Subcutaneous abdominal adipose tissue (tissue), 5 donors: ENCODE data around the gene TBC1D2B.
A peak's percentile ranks its signal among the peaks of the same experiment; 100 is the strongest.
"Not testable (repeated sequence)": the region's sequence is repeated elsewhere in the genome, so short reads cannot be mapped to it uniquely, and the experiment has no call there.

ENCODE experiments used
- H3K27ac ChIP-seq: one replicate; pipeline ENCODE4 v1.7.0; 2013; ENCODE audit warnings: low read depth, mild to moderate bottlenecking, inconsistent platforms, low read length, moderate library complexity
- H3K27me3 ChIP-seq, 5 donors: one replicate each; pipeline ENCODE4 v1.7.0; 2013; ENCODE audit warnings: low read length in 5 of 5, inconsistent platforms in 1 of 5; ENCODE audit not compliant: control insufficient read depth in 5 of 5, insufficient read depth in 4 of 5
- H3K36me3 ChIP-seq, 5 donors: one replicate each; pipeline ENCODE4 v1.7.0; 2013; ENCODE audit warnings: low read length in 5 of 5; ENCODE audit not compliant: control insufficient read depth in 5 of 5, insufficient read depth in 5 of 5
- H3K4me1 ChIP-seq, 5 donors: one replicate each; pipeline ENCODE4 v1.7.0; 2013; ENCODE audit warnings: low read length in 5 of 5, mild to moderate bottlenecking in 3 of 5, moderate library complexity in 1 of 5; ENCODE audit not compliant: control insufficient read depth in 5 of 5, insufficient read depth in 5 of 5
- H3K4me3 ChIP-seq, 5 donors: one replicate each; pipeline ENCODE4 v1.7.0; 2013; ENCODE audit warnings: low read length in 5 of 5, low read depth in 1 of 5
- H3K9ac ChIP-seq, 5 donors: one replicate each; pipeline ENCODE4 v1.7.0; 2013; ENCODE audit warnings: low read length in 5 of 5, mild to moderate bottlenecking in 4 of 5, moderate library complexity in 3 of 5
- H3K9me3 ChIP-seq, 5 donors: one replicate each; pipeline ENCODE4 v1.7.0; 2013; ENCODE audit warnings: low read length in 5 of 5; ENCODE audit not compliant: control insufficient read depth in 5 of 5
- donor health status: healthy.
- donor health status: healthy.
- donor health status: healthy.
- donor health status: healthy.
- donor health status: healthy.

The TBC1D2B gene

DNA sequence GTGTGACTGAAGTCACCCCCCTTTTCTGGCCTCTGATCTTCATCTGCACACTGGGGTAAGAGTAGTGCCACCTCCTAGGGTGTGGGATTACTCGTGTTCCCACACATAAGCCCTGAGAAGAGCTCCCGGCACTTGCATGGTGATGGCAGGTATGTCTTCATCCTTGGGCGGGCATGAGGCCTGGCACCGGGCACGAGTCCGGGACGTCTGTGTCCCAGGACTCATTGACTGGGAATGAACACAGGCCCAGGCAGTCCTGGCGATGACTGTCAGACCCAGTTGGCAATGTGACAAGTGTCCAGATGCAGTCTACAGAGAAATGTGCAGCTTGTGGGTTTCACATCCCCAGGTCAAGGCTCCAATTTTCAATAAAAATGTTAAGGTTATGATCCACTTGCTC is 78.9 kb downstream of the TBC1D2B start:
- Histone ChIP-seq H3K4me3 (no peak overlapping the region), H3K27ac (peak overlapping the region; percentile 46), H3K27me3 (no peaks in the 10 kb centered on the region), H3K9me3 (no peaks in the 10 kb centered on the region), H3K4me1 (peaks cover 3 to 64% (median 47%) of the 10 kb centered on the region in 5 donors), H3K36me3 (peaks cover 2 to 79% (median 49%) of the 10 kb centered on the region in 5 donors), H3K9ac (peak overlapping the region in 1 of 5 donors; percentile 47)

DNA sequence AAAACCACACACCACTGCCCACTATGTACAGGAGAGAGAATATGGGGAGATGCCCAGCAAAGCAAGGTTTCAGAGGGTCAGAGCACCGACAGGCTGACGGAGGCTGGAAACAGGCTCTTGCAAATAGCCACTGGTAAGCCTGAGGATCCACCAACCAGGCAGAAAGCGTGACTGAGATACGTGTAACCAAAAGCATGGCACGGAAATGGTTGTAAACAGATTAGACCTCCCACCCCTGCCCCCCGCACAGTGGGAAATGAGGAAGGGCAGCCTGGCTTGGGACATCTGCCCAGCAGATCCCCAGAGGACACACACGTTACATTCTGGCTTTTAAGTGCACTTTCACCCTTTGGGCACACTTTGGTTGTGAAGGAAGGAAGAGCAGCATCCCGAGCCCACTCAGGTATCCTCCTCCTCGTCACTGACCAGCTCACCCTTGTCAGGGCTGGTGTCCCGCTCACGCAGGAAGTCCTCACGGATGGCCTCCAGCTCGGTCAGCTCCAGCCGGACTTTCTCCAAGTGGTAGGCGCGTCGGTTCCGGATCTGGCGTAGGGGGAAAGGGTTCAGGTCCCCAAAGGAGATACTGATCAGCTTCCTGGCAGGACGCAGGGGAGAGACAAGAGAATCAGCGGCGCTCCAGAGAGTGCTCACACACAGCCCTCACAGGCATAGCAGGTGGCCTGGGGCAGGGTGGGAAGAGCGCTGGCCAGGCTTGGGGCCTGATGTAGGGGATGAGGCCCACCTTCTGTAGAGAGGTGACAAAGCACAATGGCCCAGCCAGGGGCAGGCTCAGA is 79.6 kb downstream of the TBC1D2B start:
- H3K9me3 ChIP-seq, H3K4me3 ChIP-seq, H3K27me3 ChIP-seq: not testable (repeated sequence)
- Histone ChIP-seq H3K9ac (peak overlapping the region in 2 of 5 donors; percentile 16 to 47), H3K27ac (peak overlapping the region; percentile 79), H3K36me3 (peaks cover 2 to 72% (median 43%) of the 10 kb centered on the region in 5 donors), H3K4me1 (peaks cover 3 to 69% (median 53%) of the 10 kb centered on the region in 5 donors)

DNA sequence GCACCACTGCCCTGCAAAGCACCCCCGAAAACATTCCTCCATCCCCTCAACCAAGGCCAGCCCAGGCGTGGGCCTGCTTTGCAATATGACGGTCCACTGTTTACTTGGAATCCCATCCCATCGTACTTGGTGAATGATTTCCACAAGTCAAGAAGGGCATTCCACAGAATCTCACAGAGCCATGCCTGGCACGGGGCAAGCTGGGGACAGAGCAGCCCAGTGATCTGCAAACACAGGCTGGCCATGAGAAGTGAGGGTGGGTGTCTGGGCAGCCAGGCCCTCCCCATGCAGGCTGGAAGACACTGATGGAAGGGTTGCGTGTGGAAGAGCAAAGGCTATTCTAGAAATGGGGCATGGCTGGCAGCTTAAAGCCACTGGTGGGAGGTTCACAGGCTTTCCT is 80.3 kb downstream of the TBC1D2B start:
- not testable (repeated sequence) for H3K9me3 ChIP-seq, H3K27me3 ChIP-seq, H3K4me3 ChIP-seq
- Histone ChIP-seq H3K36me3 (peaks cover 0 to 65% (median 36%) of the 10 kb centered on the region in 5 donors), H3K9ac (peak overlapping the region in 1 of 5 donors; percentile 16), H3K4me1 (peaks cover 3 to 73% (median 58%) of the 10 kb centered on the region in 5 donors), H3K27ac (peak overlapping the region; percentile 79)

DNA sequence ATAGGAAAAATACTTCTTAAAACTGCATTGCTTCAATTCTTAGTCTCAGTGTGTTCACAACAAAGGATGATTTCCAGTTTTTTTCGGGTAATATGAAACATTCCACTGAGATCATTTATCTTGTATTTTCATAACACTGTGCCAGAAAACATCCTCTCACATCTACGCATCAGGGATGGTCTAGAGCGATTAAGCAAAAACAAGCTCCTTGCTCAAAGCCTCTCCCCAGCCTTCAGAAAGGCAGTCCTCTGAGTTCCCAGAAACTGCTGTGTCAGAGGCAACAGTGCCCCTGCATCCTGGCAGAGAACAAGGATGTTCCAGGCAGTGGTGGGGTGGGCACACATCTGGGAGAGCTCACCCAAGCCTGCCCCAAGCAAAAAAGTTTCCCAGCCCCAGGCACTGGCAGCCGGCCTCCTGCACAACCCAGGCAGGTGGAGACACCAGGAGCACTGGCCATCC is 80.8 kb downstream of the TBC1D2B start:
- H3K36me3 ChIP-seq: peaks cover 0 to 60% (median 35%) of the 10 kb centered on the region in 5 donors
- peaks cover 3 to 78% (median 63%) of the 10 kb centered on the region in 5 donors for H3K4me1 ChIP-seq
- H3K27me3 ChIP-seq, H3K9ac ChIP-seq, H3K4me3 ChIP-seq, H3K9me3 ChIP-seq: not testable (repeated sequence)
- H3K27ac ChIP-seq: peak overlapping the region; percentile 79

DNA sequence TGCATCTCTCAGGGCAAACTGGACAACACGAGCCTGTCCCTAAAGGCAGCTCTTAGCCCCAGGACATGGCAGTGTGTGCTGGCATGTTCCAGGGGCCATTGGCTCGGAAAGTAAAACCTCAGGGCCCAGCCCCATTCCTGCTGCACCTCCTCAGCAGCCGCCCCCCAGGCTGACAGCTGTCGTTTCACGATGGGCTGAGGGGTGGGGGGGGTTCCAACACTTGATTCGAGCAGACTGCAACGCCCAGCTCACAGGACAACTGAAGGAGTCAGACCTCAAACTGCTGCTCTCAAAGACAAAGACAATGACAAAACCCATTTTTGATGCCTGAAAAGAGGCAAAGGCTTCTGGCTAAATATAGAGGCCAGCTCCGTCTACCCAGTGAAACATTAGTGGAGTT is 81.3 kb downstream of the TBC1D2B start:
- H3K27me3 ChIP-seq: not testable (repeated sequence)
- Histone ChIP-seq H3K4me1 (peaks cover 5 to 83% (median 67%) of the 10 kb centered on the region in 5 donors), H3K27ac (peak overlapping the region; percentile 79)

DNA sequence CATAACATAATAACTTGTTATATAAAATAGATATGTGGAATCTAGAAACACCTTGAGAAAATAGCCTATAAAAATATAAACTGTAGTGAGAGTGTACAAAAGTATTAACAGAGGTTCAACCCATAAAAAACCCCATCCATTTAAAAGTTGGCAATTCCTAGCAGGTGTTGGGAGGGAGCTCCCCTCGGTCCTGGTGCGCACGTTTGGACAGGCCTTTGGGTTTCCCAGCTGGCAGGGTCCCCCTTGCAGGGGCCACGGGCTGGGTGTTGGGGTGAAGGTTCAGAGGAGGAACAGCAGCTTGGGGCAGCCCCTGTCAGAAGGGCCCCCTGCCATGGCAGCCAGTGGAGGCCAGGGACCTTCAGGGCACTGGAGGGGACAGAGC is 82.0 kb downstream of the TBC1D2B start:
- Histone ChIP-seq H3K4me1 (peaks cover 5 to 84% (median 68%) of the 10 kb centered on the region in 5 donors), H3K36me3 (peaks cover 0 to 48% (median 22%) of the 10 kb centered on the region in 5 donors), H3K27ac (peak overlapping the region; percentile 92)
- H3K9ac ChIP-seq, H3K27me3 ChIP-seq, H3K4me3 ChIP-seq, H3K9me3 ChIP-seq: not testable (repeated sequence)

More for the DNA sequence above, 81.3 kb downstream of the TBC1D2B start:
- H3K9me3 ChIP-seq, H3K9ac ChIP-seq, H3K4me3 ChIP-seq: not testable (repeated sequence)
- H3K36me3 ChIP-seq: peaks cover 0 to 55% (median 29%) of the 10 kb centered on the region in 5 donors

DNA sequence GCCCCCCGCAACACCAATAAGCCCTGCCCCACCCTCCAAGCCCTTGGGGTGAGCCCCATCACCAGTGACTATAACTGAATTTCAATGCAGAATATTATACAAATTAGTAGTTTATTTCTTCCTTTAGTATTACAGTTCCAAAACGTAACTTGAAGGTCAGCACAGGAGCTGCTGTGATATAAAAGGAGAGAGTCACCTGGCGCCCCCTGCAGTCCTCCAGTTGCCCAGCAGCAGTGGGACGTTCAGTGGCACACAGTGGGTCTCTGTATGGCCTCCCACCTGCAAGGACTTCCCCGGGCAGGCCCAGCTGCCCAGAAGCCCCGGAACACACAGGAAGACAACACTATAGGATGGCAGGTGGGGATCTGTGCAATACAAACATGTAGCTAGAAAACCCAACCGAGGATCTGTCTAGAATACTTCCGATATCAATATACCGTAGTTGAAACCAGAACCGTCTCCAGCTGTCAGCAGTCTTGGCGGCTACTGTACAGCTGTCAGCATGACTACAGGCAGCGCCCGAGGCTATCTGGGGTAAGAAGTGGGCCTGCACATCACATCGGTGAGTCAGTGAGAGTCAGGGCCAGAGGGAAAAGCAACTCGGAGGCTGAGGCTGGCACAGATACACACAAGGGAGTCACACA is 82.5 kb downstream of the TBC1D2B start:
- H3K9me3 ChIP-seq, H3K9ac ChIP-seq, H3K4me3 ChIP-seq, H3K27me3 ChIP-seq: not testable (repeated sequence)
- Histone ChIP-seq H3K4me1 (peaks cover 9 to 85% (median 68%) of the 10 kb centered on the region in 5 donors), H3K27ac (peak overlapping the region; percentile 92), H3K36me3 (peaks cover 0 to 43% (median 22%) of the 10 kb centered on the region in 5 donors)

DNA sequence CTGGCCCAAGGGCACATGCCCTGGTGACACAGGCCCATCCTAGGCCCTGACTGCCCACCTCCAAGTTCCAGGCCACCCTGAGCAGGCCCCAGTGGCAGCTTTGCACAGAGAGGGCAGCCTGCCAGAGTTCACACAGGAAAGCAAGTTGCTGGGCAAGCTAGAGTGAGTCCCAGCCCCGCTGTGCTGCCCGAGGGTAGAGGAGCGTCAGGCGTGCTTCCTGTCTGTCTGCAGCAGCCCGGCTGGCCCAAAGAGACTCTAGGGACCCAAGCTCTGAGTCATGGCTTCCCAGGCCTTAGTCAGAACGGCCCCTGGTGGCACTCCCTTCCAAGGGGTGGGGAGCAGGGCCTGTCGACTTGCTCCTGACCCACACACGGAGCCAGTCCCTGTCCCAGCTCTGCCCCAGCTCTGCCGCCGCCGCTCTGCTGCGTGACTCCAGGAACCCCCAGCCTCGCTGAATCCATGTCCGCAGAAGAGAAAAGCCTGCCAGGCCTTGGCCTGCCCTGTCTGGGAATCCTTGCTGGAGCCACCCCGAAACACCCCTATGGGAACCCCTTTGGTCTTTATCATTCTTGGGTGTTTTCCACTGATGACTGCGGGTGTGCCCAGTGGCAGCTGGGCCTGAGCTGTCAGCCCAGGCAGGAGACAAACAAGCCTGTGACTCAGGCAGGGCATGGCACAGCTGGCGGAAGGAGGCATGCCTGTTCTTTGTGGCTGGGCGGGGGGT is 83.4 kb downstream of the TBC1D2B start:
- not testable (repeated sequence) for H3K27me3 ChIP-seq, H3K4me3 ChIP-seq
- peaks cover 9 to 88% (median 68%) of the 10 kb centered on the region in 5 donors for H3K4me1 ChIP-seq

DNA sequence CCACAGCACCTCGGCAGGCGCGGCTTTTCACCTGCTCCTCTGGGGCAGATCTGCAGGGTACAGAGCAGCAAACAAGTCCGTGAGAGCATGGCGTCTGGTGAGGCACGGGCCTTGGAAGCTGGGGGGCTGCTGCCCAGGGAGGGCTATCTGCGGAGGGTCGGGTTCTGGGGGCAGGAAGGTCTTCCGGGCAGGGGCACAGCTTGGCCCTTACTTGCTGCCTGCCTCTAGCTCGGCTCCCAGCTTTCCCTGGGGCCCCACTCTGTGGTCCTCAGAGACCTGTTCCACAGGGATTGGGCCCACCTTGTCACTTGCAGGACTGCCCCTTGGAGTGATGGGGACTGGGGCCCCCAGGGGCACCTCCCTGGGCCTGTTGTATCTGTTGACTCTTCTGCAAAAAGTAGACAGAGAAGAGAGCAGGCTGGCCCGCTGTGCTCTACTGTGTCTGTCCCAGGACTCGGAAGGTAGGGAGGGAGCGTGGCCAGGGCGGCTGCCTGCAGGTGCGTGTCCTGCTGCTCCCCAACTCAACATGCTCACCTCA is 84.1 kb downstream of the TBC1D2B start:
- Histone ChIP-seq H3K9ac (peak overlapping the region in 2 of 5 donors; percentile 53 to 64), H3K9me3 (no peaks in the 10 kb centered on the region), H3K4me1 (peaks cover 9 to 87% (median 67%) of the 10 kb centered on the region in 5 donors), H3K27me3 (no peaks in the 10 kb centered on the region), H3K36me3 (peaks cover 0 to 28% (median 15%) of the 10 kb centered on the region in 5 donors), H3K27ac (peak overlapping the region; percentile 92), H3K4me3 (no peak overlapping the region)

More for the DNA sequence above, 83.4 kb downstream of the TBC1D2B start:
- Histone ChIP-seq H3K36me3 (peaks cover 0 to 35% (median 18%) of the 10 kb centered on the region in 5 donors), H3K9ac (peak overlapping the region in 3 of 5 donors; percentile 53 to 64 (median 56)), H3K27ac (peak overlapping the region; percentile 92)
- not testable (repeated sequence) for H3K9me3 ChIP-seq
